ENCODE data around the gene RTCB.

DNA sequence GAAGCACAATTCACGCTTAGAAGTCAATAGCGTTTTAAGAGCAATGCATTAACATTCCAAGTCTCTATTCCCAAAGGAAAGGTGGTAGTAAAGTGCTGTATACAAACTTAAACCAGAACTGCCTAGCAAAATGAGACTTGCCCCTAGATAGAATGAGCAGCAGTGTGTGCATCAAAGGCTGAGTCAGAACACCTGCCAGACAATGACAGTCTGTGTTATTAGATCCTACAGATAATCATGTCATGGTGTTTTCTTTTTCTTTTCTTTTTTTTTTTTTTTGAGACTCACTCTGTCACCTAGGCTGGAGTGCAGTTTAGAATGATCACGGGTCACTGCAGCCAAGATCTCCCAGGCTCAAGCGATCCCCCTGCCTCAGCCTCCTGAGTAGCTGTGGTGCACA, 1.6 kb downstream of the RTCB start:
- TF ChIP-seq, protein P1, sequence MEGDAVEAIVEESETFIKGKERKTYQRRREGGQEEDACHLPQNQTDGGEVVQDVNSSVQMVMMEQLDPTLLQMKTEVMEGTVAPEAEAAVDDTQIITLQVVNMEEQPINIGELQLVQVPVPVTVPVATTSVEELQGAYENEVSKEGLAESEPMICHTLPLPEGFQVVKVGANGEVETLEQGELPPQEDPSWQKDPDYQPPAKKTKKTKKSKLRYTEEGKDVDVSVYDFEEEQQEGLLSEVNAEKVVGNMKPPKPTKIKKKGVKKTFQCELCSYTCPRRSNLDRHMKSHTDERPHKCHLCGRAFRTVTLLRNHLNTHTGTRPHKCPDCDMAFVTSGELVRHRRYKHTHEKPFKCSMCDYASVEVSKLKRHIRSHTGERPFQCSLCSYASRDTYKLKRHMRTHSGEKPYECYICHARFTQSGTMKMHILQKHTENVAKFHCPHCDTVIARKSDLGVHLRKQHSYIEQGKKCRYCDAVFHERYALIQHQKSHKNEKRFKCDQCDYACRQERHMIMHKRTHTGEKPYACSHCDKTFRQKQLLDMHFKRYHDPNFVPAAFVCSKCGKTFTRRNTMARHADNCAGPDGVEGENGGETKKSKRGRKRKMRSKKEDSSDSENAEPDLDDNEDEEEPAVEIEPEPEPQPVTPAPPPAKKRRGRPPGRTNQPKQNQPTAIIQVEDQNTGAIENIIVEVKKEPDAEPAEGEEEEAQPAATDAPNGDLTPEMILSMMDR (IDR thresholded peaks at IDR 0.05), result no peak
- TF ChIP-seq EZH2 (IDR thresholded peaks at IDR 0.05) (no peak), EZH2phosphoT487 (IDR thresholded peaks at IDR 0.05) (no peak)

Data from neural progenitor cell (in vitro differentiated cells).